H1 (cell line): ENCODE data around the gene GIMAP4. TPM values are rescaled to one million over a fixed set of nuclear protein-coding genes. Genes with fewer than 3 reads are reported as not detected.
"Not testable (repeated sequence)": the region's sequence is repeated elsewhere in the genome, so short reads cannot be mapped to it uniquely, and the experiment has no call there.

Source experiments
- CTCF ChIA-PET: fragments of 300-600 bp; sonication (Branson Sonifier 250); formaldehyde crosslinking; loops from one replicate; lab custom pipeline; 2021; ENCODE audit not compliant: partially characterized antibody; lab: Charles Lee
- POLR2A ChIA-PET: fragments of 300-600 bp; sonication (Branson Sonifier 250); formaldehyde crosslinking; loops from one replicate; lab custom pipeline; 2021; ENCODE audit warnings: inconsistent platforms; ENCODE audit not compliant: partially characterized antibody; lab: Charles Lee
- DNase-seq, 2 experiments: peaks; one replicate each; pipeline versions ENCODE4 v3.0.0 to v3.0.0-alpha.2; 2010 to 2022; ENCODE audit warnings: low spot score in 2 of 2, low read depth in 1 of 2, mixed read lengths in 1 of 2
- FAIRE-seq: peaks from 2 replicates; lab custom pipeline; 2011; peaks lifted over from hg19 to GRCh38; lab: Jason Lieb, UNC
- H2AFZ ChIP-seq: 2 replicates; pipeline ENCODE4 v1.8.1; 2012; ENCODE audit warnings: low read length, inconsistent platforms
- H2AK5ac ChIP-seq: 2 replicates; pipeline ENCODE4 v1.6.1; 2013; ENCODE audit warnings: low read depth, low read length
- H2BK120ac ChIP-seq: replicated peaks from 2 replicates; pipeline ENCODE3; 2013; ENCODE audit warnings: low read depth, low read length, inconsistent platforms
- H2BK12ac ChIP-seq: 2 replicates; pipeline ENCODE4 v1.6.1; 2013; ENCODE audit warnings: low read depth, low read length
- H2BK15ac ChIP-seq: 2 replicates; pipeline ENCODE4 v1.6.1; 2013; ENCODE audit warnings: low read length
- H2BK20ac ChIP-seq: 2 replicates; pipeline ENCODE4 v1.6.1; 2013; ENCODE audit warnings: low read length
- H2BK5ac ChIP-seq: 2 replicates; pipeline ENCODE4 v1.6.1; 2013; ENCODE audit warnings: low read depth, low read length
- H3K14ac ChIP-seq: 2 replicates; pipeline ENCODE4 v1.6.1; 2013; ENCODE audit warnings: inconsistent platforms; ENCODE audit not compliant: insufficient read length
- H3K18ac ChIP-seq: 2 replicates; pipeline ENCODE4 v1.6.1; 2013; ENCODE audit warnings: low read length; ENCODE audit errors: extremely low read depth
- H3K23ac ChIP-seq: 2 replicates; pipeline ENCODE4 v1.6.1; 2013; ENCODE audit warnings: inconsistent platforms; ENCODE audit not compliant: insufficient read length
- H3K23me2 ChIP-seq: 2 replicates; pipeline ENCODE4 v1.6.1; 2013; ENCODE audit warnings: low read depth, low read length
- H3K27ac ChIP-seq: 2 replicates; pipeline ENCODE4 v1.6.1; 2011; ENCODE audit warnings: low read depth, low read length, inconsistent platforms
- H3K27me3 ChIP-seq, 4 experiments: replicated peaks in 1 of 4; 1 replicate in 1 of 4; 2 replicates in 3 of 4; pipeline versions ENCODE4 v1.6.1 to v1.8.1; 2011 to 2013; ENCODE audit warnings: low read length in 3 of 4, mild to moderate bottlenecking in 3 of 4, inconsistent platforms in 2 of 4, mixed read lengths in 2 of 4, moderate library complexity in 1 of 4; ENCODE audit not compliant: control insufficient read depth in 3 of 4, insufficient read depth in 3 of 4; ENCODE audit errors: extremely low read depth in 1 of 4
- H3K36me3 ChIP-seq, 4 experiments: 2 replicates each; pipeline versions ENCODE4 v1.6.1 to v1.8.1; 2011 to 2013; ENCODE audit warnings: mild to moderate bottlenecking in 4 of 4, low read length in 3 of 4, moderate library complexity in 2 of 4, control low read depth in 1 of 4, inconsistent platforms in 1 of 4; ENCODE audit not compliant: insufficient read depth in 4 of 4, control insufficient read depth in 2 of 4
- H3K4ac ChIP-seq: replicated peaks from 2 replicates; pipeline ENCODE3; 2013; ENCODE audit warnings: low read length, low read depth, mixed read lengths, inconsistent platforms; ENCODE audit not compliant: insufficient read length
- H3K4me1 ChIP-seq, 4 experiments: replicated peaks in 1 of 4; 1 replicate in 1 of 4; 2 replicates in 3 of 4; pipeline versions ENCODE4 v1.6.1 to v1.8.1; 2011 to 2013; ENCODE audit warnings: low read length in 3 of 4, inconsistent platforms in 2 of 4, mixed read lengths in 1 of 4; ENCODE audit not compliant: insufficient read depth in 4 of 4, control insufficient read depth in 3 of 4
- H3K4me2 ChIP-seq, 2 experiments: 2 replicates each; pipeline versions ENCODE4 v1.6.1 to v1.8.1; 2011 to 2013; ENCODE audit warnings: low read depth in 2 of 2, low read length in 2 of 2, control low read depth in 1 of 2, inconsistent platforms in 1 of 2, mild to moderate bottlenecking in 1 of 2; ENCODE audit not compliant: insufficient read depth in 1 of 2
- H3K4me3 ChIP-seq, 4 experiments: fragments of 200-600, 300-600 bp in 1 of 4; sonication (generic), shearing (Covaris generic), sonication (Bioruptor Twin) in 1 of 4; 2 replicates each; pipeline versions ENCODE4 v1.5.1 to v1.8.1; 2011 to 2016; ENCODE audit warnings: low read length in 4 of 4, low read depth in 3 of 4, control low read depth in 2 of 4, inconsistent platforms in 2 of 4, mild to moderate bottlenecking in 2 of 4, mixed read lengths in 1 of 4, moderate library complexity in 1 of 4; ENCODE audit not compliant: insufficient read depth in 2 of 4; ENCODE audit errors: extremely low read depth in 1 of 4
- H3K56ac ChIP-seq: replicated peaks from 2 replicates; pipeline ENCODE3; 2013; ENCODE audit warnings: low read depth, mild to moderate bottlenecking, mixed read lengths, low read length, inconsistent platforms; ENCODE audit not compliant: insufficient read length
- H3K79me1 ChIP-seq: 2 replicates; pipeline ENCODE4 v1.6.1; 2013; ENCODE audit warnings: low read depth, low read length, control low read depth
- H3K79me2 ChIP-seq, 2 experiments: 2 replicates each; pipeline versions ENCODE4 v1.6.1 to v1.8.1; 2012 to 2013; ENCODE audit warnings: low read length in 2 of 2, mild to moderate bottlenecking in 2 of 2, inconsistent platforms in 1 of 2; ENCODE audit not compliant: insufficient read depth in 2 of 2, control insufficient read depth in 1 of 2
- H3K9ac ChIP-seq, 4 experiments: replicated peaks in 1 of 4; 1 replicate in 1 of 4; 2 replicates in 3 of 4; pipeline versions ENCODE4 v1.6.1 to v1.8.1; 2011 to 2013; ENCODE audit warnings: low read depth in 3 of 4, low read length in 3 of 4, control low read depth in 2 of 4, mild to moderate bottlenecking in 2 of 4, moderate library complexity in 2 of 4, inconsistent platforms in 1 of 4; ENCODE audit errors: extremely low read depth in 1 of 4
- H3K9me3 ChIP-seq, 2 experiments: 2 replicates each; pipeline versions ENCODE4 v1.6.1 to v1.8.1; 2012 to 2013; ENCODE audit warnings: mild to moderate bottlenecking in 2 of 2, moderate library complexity in 2 of 2, control low read depth in 1 of 2, inconsistent platforms in 1 of 2, low read depth in 1 of 2, low read length in 1 of 2, mixed read lengths in 1 of 2; ENCODE audit not compliant: insufficient read depth in 2 of 2
- H4K20me1 ChIP-seq, 2 experiments: replicated peaks in 1 of 2; 2 replicates each; pipeline versions ENCODE3 to v1.8.1; 2011 to 2013; ENCODE audit warnings: inconsistent platforms in 2 of 2, low read length in 2 of 2, mild to moderate bottlenecking in 1 of 2; ENCODE audit not compliant: insufficient read depth in 2 of 2, control insufficient read depth in 1 of 2
- H4K5ac ChIP-seq: 2 replicates; pipeline ENCODE4 v1.6.1; 2013; ENCODE audit warnings: low read length, low read depth, mixed read lengths, inconsistent platforms; ENCODE audit not compliant: insufficient read length
- H4K8ac ChIP-seq: 2 replicates; pipeline ENCODE4 v1.8.0; 2013; ENCODE audit warnings: mild to moderate bottlenecking, moderate library complexity, low read length, inconsistent platforms; ENCODE audit not compliant: insufficient read depth; ENCODE audit errors: extremely low read depth
- H4K91ac ChIP-seq: replicated peaks from 2 replicates; pipeline ENCODE3; 2013; ENCODE audit warnings: low read length, mixed read lengths, inconsistent platforms; ENCODE audit not compliant: insufficient read length
- WGBS, 2 experiments: shearing (Covaris generic) in 1 of 2; methylation state at CpG; one replicate each; pipeline versions ENCODE4 v1.1.6 to v1.1.7; 2013 to 2015; ENCODE audit warnings: low lambda C conversion rate in 2 of 2, mixed read lengths in 2 of 2, inconsistent platforms in 1 of 2, low coverage in 1 of 2, missing lambda C conversion rate in 1 of 2; ENCODE audit not compliant: insufficient replicate concordance in 2 of 2, insufficient coverage in 1 of 2, insufficient read length in 1 of 2; ENCODE audit errors: extremely low coverage in 1 of 2, missing lambda C conversion rate in 1 of 2; 5-methylcytosine and 5-hydroxymethylcytosine counted together
- polyA plus RNA-seq, 7 experiments: library from polyadenylated mRNA; depleted of rRNA in 3 of 7; stranded (reverse) in 5 of 7; unstranded in 2 of 7; fragments of >200 nt in 5 of 7; fragments of 200-250 nt in 2 of 7; gene quantifications; 1 replicate in 5 of 7; 2 replicates in 1 of 7; 4 replicates in 1 of 7; pipeline versions ENCODE4 v1.2.1 to v1.2.3, GENCODE V29; 2011 to 2013; ENCODE audit warnings: missing spikeins in 2 of 7, mixed read lengths in 2 of 7
- total RNA-seq: library from RNA; stranded (reverse); fragmentation: NEBNext Ultra II Directional; extraction: Animal tissue kit (Norgen Biotek cat#: 25700); gene quantifications from 2 replicates; pipeline ENCODE4 v1.2.1, GENCODE V29; 2021

Gene GIMAP4
- total and polyA plus RNA-seq, 2 of the 8 experiments (the other 6 are each of a cell fraction or from before 2014, with no cell fraction given) = 0.20 to 0.22 TPM

DNA sequence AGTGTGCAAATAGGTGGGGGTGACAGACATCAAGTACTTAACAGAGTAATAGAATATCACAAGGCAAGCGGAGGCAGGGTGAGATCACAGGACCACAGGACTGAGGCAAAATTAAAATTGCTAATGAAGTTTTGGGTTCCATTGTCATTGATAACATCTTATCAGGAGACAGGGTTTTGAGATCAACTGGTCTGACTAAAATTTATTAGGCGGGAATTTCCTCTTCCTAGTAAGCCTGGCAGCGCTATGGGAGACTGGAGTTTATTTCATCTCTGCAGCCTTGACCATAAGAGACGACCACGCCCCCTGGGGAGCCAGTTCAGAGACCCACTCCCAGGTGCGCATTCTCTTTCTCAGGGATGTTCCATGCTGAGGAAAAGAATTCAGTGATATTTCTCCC, 44.3 kb upstream of the GIMAP4 start:
- WGBS, 2 experiments = 10% methylated on average over 6 of the region's 6 CpGs; no CpG with 5 or more reads in 1 of the 2 experiments
- H4K5ac ChIP-seq, H3K9ac ChIP-seq, H2BK15ac ChIP-seq, H2BK12ac ChIP-seq, H2BK120ac ChIP-seq, FAIRE-seq, H3K23me2 ChIP-seq, H3K14ac ChIP-seq, H3K4ac ChIP-seq, H4K8ac ChIP-seq, H2AFZ ChIP-seq, POLR2A ChIA-PET, H3K56ac ChIP-seq, CTCF ChIA-PET, H2BK20ac ChIP-seq, H3K36me3 ChIP-seq, H2AK5ac ChIP-seq, H3K18ac ChIP-seq, H3K9me3 ChIP-seq, H3K23ac ChIP-seq, H4K91ac ChIP-seq, H3K27ac ChIP-seq, H2BK5ac ChIP-seq, H4K20me1 ChIP-seq, H3K79me1 ChIP-seq, H3K27me3 ChIP-seq, H3K4me1 ChIP-seq, H3K79me2 ChIP-seq: not testable (repeated sequence)
- Histone ChIP-seq H3K4me3 (peak overlapping the region in 1 of 4 experiments; percentile 29; a peak in 2 of 8 replicates), H3K4me2 (peak overlapping the region; percentile 24 to 51; a peak in 2 of 4 replicates)
- DNase-seq = peak in 1 of 2 experiments; percentile 50
